Omental fat pad (tissue), 4 donors: ENCODE data around the gene ERCC2. TPM values are rescaled to one million over a fixed set of nuclear protein-coding genes. Genes with fewer than 3 reads are reported as not detected.

ENCODE experiments used
- ATAC-seq: fragments of 150-250 bp; one replicate; pipeline ENCODE4 v1.9.1; 2016; ENCODE audit warnings: mild to moderate bottlenecking, moderate library complexity; ENCODE audit not compliant: low FRiP score
- DNase-seq: peaks from one replicate; pipeline ENCODE4 v3.0.0-alpha.2; 2019; ENCODE audit warnings: low spot score
- CTCF ChIP-seq, 3 donors: fragments of 450-650 bp; IDR thresholded peaks; one replicate each; pipeline ENCODE4 v1.5.1; 2016 to 2017; ENCODE audit warnings: antibody characterized with exemption in 3 of 3, mild to moderate bottlenecking in 3 of 3, moderate library complexity in 2 of 3
- total RNA-seq, 4 donors: library from RNA; depleted of rRNA; stranded (reverse); fragments of >200 nt; gene quantifications; one replicate each; pipeline ENCODE4 v1.1.0, GENCODE V29; 2016

The ERCC2 gene
- total RNA-seq, 4 donors from 2014 or later: 7.1 to 11.2 (median 8.4) TPM

DNA sequence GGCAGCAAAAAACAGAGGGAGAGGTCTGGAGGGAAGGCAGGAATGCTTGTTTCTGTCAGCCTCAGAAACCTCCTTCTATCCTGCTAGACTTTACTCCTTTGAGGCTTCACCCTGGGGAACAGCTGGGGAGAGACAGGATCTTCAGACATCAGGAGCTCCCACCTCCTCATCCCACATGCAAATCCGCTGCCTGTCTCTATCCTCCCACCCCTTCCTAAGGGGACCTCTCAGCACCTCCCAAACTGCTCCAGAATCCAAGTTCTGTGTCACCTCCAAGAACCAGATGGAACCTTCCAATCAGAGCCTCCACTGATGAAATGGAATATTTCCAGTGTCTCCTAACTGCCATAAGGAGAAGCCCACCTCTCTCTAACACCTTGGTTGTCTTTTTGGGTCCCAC lies 9.7 kb upstream of the ERCC2 start:
- ATAC-seq (no peak), DNase-seq (no peak)
- no peak for TF ChIP-seq CTCF (IDR thresholded peaks at IDR 0.05)

DNA sequence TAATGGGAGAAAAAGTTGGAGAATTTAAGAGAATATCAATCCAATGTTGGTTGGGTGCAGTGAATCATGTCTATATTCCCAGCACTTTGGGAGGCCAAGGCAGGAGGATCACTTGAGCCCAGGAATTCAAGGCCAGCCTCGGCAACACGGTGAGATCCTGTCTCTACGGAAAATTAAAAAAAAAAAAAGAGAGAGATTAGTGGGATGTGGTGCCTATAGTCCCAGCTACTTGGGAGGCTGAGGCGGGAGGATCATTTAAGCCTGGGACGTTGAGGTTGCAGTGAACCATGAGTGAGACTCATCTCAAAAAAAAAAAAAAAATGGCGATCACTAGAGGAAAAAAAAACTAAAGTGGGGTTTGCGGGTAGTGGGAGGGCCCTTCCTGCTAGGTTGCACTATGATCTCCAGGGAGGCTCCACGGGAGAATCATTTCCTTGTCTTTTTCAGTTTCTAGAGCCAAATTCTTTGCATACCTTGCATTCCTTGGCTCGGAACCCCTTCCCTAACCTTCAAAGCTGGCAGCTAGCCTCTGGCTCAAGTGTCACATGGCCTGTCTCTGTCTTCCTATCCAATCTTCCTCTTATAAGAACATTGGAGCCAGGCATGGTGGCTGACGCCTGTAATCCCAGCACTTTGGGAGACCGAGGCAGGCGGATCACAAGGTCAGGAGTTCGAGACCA lies 5.8 kb upstream of the ERCC2 start:
- ATAC-seq (peak; percentile 62), DNase-seq (no peak)
- no peak for TF ChIP-seq CTCF (IDR thresholded peaks at IDR 0.05)

- TF ChIP-seq CTCF (IDR thresholded peaks at IDR 0.05): no peak
- ATAC-seq (no peak), DNase-seq (no peak)
Measured at GRCh38 chr19:45368737-45369340, 1.5 kb downstream of the ERCC2 start.

GRCh38 chr19:45368127-45368526 lies 2.2 kb downstream of the ERCC2 start:
- ATAC-seq: no peak
- TF ChIP-seq CTCF (IDR thresholded peaks at IDR 0.05): no peak

DNA sequence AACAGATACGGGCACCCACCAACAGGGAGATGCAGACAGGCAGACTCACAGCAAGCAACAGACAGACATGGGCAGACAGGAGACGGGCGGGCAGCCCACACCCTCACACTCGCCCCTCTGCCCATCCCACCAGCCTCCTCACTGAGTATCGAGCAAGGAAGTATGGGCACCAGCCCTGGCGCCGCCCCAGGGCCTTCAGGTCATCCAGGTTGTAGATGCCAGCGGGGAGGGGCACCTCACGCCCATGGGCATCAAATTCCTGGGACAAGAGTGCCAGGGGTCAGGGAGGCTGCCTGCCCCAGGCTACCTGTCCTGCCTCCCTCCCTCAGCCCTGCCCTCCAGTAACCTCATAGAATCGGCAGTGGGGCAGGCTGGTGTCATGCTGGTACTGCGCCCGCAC lies 5.7 kb downstream of the ERCC2 start:
- no peak for ATAC-seq

More at GRCh38 chr19:45368127-45368526, 2.2 kb downstream of the ERCC2 start:
- DNase-seq: no peak

DNA sequence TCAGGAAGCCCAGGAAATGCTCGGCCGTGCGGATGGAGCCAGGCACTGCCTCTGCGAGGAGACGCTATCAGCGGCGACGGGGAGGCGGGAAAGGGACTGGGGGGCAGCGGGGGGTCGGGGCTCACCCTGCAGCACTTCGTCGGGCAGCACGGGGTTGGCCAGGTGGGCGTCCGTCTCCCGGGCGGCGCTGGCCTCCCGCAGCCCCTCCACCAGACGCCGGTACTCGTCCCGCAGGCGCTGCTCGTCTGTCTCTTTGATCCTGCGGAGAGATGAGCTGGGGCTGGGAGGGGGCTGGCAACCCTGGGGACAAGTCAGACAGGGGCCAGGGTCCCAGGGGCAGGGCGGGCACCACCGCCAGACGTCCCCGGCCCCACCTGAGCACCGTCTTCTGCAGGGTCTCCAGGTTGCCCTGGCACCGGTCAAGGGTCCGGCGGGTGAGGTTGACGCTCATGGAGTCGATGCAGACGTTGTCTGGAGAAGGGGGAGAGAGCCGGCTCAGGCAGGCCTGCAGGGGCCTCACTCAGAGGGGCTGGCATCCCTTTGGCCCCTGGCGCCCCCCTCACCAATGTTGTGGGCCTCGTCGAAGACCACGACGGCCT lies 6.4 kb downstream of the ERCC2 start:
- no peak for DNase-seq
- TF ChIP-seq CTCF (IDR thresholded peaks at IDR 0.05): no peak
- ATAC-seq: no peak

More for the DNA sequence above, 5.7 kb downstream of the ERCC2 start:
- TF ChIP-seq CTCF (IDR thresholded peaks at IDR 0.05): no peak
- DNase-seq: no peak
